ENCODE data around the gene CELF4.

The CELF4 gene

GRCh38 chr18:37449618-37450017, 116.0 kb downstream of the CELF4 start:
- in situ Hi-C loops (cut with HindIII; ENCODE audit: low sequenced_read_pairs): no loop called here

- in situ Hi-C loops (cut with HindIII; ENCODE audit: low sequenced_read_pairs): no loop called here
Observed at GRCh38 chr18:37448946-37449345, 116.7 kb downstream of the CELF4 start.

DNA sequence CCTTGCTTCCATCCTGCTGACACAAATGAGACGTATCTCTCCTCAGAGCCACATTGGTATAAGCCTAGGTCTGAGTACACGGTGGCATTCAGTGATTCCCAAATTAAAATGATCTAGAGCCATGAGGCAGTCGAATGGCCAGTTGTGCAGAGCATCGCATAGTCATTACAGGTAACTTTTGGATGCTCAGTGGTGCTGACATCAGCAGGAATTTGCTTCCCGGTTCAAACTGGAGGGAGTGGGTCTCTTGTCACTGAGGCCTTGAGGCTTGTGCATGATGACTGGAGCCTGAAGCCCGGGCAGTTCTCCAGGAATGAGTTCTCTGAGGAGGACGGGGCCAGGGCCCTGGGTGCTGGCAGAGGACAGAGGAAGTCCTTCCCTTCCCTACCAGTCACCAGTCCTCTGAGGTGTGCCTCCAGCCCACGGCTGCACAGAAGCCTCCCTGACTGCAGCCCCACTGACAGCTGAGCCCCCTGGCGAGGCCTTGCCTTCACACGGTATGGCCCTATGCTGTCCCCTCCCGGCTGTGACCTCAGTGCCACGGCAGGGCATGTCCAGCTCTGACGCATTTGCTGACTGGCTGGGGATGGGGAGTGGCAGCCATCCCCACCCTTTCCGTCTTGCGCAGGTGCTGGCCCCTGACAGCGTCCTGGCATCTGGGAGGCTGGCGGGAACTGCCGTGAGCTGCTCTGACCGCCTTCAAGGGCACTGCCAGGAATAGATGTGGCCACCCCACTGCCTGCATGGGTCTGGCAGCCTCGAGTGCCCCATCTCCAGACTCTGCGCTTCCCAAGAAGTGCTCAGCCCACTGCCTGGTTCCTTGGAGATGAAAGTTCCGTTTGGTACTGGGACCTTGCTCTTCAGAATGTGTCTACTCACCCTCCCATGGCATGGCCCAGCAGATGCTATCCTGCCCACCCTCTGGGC, 117.4 kb downstream of the CELF4 start:
- in situ Hi-C loops (cut with HindIII; ENCODE audit: low sequenced_read_pairs): no loop called here

DNA sequence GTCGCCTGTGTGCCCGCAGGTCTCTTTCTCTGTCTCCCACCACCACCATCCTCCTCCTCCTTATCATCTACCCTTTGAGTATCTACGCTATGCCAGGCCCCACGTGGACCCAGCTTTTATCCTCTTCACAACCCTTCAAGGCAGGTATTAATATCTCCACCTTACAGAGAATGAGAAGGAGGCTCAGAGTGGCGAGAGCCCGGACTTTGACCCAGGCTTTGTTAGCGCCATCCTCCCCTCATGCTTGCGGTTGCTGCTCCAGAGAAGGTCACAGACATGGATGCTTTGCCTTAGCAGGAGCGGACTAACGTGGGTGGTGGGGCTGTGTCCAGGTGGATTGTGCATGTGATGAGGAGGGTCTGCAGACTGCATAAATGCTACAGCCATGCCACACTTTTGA, 119.8 kb downstream of the CELF4 start:
- in situ Hi-C loops (cut with HindIII; ENCODE audit: low sequenced_read_pairs): no loop called here

DNA sequence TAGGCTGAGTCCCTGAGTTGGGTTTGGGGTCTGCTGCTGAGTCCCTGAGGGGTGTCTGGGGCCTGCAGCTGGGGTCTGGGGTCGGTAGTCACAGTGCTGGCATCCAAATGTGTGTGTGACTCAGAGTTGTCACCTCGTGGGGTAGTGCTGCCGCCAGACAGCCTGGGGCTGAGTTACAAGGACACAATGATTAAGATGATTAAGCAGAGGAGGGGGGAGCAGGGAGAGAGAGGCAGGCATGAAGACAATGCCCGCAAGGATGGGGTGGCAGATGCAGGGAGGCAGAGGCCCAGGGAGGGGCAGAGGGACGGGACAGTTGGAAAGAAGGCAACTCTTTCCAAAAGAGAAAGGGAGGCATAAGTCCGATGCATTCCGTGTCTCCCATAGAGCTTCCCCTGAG, 120.2 kb downstream of the CELF4 start:
- in situ Hi-C loops (cut with HindIII; ENCODE audit: low sequenced_read_pairs): no loop called here

- in situ Hi-C loops (cut with HindIII; ENCODE audit: low sequenced_read_pairs): no loop called here
Observed at GRCh38 chr18:37443325-37444055, 122.1 kb downstream of the CELF4 start.

- in situ Hi-C loops (cut with HindIII; ENCODE audit: low sequenced_read_pairs): no loop called here
Observed at GRCh38 chr18:37442477-37442876, 123.1 kb downstream of the CELF4 start.

- in situ Hi-C loops (cut with HindIII; ENCODE audit: low sequenced_read_pairs): no loop called here
Observed at GRCh38 chr18:37441821-37442220, 123.8 kb downstream of the CELF4 start.

GRCh38 chr18:37440206-37440605, 125.4 kb downstream of the CELF4 start:
- in situ Hi-C loops (cut with HindIII; ENCODE audit: low sequenced_read_pairs): no loop called here

GRCh38 chr18:37438417-37439180, 127.0 kb downstream of the CELF4 start:
- in situ Hi-C loops (cut with HindIII; ENCODE audit: low sequenced_read_pairs): no loop called here

- in situ Hi-C loops (cut with HindIII; ENCODE audit: low sequenced_read_pairs): no loop called here
Observed at GRCh38 chr18:37435996-37436395, 129.6 kb downstream of the CELF4 start.

DNA sequence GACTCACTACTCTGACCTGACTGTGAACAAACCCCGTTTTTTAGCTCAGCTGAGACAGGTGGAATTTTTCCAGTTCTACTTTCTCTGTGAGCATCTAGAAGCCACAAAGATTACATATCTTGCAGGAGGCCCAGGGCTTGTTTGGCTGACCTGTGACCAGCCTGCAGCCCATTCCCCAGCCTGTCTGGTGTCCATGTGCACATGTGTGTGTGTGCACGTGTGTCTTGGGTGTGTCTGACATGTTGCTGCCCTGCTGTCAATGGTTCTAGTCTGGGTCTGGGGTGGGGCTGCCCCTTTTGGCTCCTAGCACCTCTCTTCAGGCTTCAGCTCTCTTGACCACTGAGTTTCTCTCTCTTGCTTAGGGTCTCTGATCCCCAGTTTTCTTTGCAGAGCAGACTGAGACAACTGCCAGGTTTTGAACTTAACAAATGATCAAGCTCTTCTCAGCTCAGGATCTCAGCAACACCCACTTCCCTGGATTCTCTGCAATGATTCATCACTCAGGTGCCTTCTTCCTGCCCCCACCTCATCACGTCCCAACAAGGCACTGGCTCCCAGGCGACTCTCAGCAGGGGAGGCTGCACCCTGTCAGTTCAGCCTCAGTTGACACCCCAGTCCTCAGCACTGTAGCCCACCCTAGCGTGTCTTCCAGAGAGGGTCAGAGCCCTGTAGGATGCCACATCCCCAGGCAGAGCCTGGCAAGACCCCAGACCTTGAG, 130.3 kb downstream of the CELF4 start:
- in situ Hi-C loops (cut with HindIII; ENCODE audit: low sequenced_read_pairs): no loop called here

GRCh38 chr18:37434161-37434860, 131.3 kb downstream of the CELF4 start:
- in situ Hi-C loops (cut with HindIII; ENCODE audit: low sequenced_read_pairs): no loop called here

DNA sequence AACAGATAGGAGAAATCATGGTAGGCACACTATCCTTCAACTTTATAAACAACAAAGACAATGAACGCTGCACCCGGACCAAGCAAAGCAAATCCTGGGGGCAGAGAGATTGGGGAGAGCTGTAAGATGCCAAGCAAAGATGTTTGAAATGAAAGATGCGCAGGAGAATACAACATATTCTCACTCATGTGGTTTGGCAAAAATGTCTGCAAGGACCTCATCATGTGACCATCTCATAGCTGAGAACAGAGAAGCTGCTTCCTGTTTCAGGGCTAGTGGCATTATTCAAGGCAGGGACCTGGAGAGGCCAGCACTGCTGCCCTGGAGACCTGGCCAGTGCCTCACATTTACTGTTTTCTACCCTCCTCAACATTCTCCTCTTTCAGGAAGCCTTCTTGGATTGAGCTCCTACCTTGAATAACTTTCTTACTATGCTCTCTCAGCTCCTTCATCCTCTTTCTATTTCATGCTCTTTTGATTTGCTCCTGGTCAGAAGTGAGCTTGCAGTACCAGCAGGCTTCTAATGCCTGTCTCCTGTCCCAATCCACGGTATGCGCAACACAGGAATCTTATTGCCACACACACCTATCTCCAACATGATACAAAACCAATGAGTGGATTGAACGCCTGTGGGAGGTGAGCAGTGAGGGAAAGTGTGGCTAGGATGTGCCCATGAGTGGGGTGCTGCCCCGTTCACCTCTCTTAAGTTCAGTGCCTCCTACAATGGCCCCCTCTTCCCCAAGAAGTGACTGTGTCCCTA, 133.0 kb downstream of the CELF4 start:
- in situ Hi-C loops (cut with HindIII; ENCODE audit: low sequenced_read_pairs): no loop called here

DNA sequence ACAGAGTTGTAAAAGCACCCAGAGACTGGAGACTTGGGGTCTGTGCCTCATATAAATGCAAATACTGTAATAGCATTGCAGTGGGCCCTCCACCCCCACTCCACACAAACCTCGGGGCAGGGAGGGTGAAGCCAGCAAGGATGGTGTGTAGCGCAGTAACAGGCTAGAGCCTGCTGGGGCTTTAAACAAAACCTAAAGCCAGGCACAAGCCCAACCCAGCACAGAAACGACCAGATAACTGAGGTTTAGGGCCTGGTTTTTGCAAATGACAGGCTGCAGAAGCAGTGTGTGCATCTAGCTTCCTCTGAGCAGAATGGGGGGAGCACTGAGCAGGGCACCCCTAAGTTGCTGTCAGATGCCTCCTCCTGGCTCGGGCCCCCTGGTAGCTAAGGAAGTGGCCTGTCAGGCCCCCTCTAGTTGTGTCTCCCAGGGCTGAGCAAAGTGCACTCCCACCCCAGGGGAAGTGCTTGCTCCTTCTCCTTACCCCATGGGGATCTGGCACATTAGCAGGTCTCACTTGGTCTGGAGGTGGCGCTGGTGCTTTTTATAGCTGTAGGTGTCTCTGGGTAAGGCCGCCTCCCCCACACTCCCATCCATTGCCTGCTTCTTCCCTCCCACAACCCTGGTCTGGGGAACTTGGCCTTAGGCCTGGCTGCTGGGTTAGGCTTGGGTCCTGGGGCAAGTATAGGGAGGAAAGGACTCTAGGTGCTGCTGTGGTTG, 135.1 kb downstream of the CELF4 start:
- in situ Hi-C loops (cut with HindIII; ENCODE audit: low sequenced_read_pairs): no loop called here

- in situ Hi-C loops (cut with HindIII; ENCODE audit: low sequenced_read_pairs): no loop called here
Observed at GRCh38 chr18:37429791-37430190, 135.8 kb downstream of the CELF4 start.

DNA sequence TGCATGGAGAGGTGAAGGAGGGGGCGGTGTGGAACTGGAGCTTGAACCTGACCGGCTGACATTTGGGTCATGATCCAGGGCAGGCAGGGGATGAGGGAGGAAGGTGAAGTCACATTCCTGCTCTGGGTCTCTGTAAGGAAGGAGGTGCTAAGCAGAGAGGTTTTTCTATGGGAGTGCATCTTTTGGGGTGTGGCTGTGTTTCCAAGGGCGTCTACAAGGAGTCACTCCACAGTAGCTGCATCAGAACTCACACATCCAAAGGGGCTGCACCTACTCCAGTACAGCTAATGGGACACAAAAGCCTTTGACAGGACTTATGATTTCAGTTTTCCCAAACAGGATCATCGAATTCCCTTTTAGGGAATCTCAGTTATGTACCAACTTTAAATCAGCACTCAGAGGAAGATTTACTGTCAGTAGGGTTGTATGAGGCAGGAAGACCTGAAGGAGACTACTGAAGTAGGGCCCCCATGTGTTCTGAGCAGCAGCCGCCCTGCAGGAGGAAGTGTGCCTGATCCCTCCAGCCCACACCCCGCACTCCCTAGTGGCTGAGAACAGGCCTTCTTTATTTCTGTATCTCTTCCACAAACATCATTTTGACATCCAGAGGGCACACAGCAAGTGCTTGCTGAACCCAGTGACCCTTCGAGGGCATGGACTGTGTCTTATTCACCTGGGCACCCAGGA, 137.2 kb downstream of the CELF4 start:
- in situ Hi-C loops (cut with HindIII; ENCODE audit: low sequenced_read_pairs): no loop called here

DNA sequence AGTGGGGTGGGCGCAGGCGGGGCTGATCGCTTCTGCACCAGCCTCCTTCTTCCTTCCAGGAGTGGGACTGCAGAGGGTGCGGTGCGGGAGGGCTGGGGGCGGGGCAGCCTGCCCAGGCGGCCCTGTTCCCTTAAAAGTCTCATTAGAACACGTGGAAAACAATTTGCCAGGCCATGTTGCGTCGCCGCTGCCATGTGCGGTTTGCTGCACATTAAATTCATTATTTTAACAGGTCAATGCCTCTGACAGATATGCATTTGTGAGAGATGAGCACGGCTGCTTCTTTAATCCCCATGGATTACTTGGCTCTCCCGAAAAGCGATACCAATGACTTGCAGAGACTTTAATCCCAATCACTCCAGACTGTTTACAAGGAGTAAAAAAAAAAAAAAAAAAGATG, 139.0 kb downstream of the CELF4 start:
- in situ Hi-C loops (cut with HindIII; ENCODE audit: low sequenced_read_pairs): no loop called here
